Peyer's patch (tissue), 4 donors: ENCODE results near the gene SAMD1. TPM values are rescaled to one million over a fixed set of nuclear protein-coding genes. Genes with fewer than 3 reads are reported as not detected.

Source experiments
- DNase-seq, 3 donors: peaks; one replicate each; pipeline ENCODE4 v3.0.0-alpha.2; 2017 to 2019
- H3K27ac ChIP-seq, 4 donors: fragments of 200-600 bp; sonication (generic); one replicate each; pipeline ENCODE4 v1.5.1; 2016 to 2019
- H3K27me3 ChIP-seq, 2 donors: fragments of 200-600 bp; sonication (generic); one replicate each; pipeline ENCODE4 v1.5.1; 2019
- H3K36me3 ChIP-seq, 3 donors: fragments of 200-600 bp; sonication (generic); one replicate each; pipeline ENCODE4 v1.5.1; 2016 to 2019
- H3K4me1 ChIP-seq, 4 donors: fragments of 200-600 bp; sonication (generic); one replicate each; pipeline ENCODE4 v1.5.1; 2016 to 2019
- H3K4me3 ChIP-seq, 4 donors: fragments of 200-600 bp; sonication (generic); 1 replicate in 3 of 4; 2 replicates in 1 of 4; pipeline ENCODE4 v1.5.1; 2016 to 2019; ENCODE audit warnings: mild to moderate bottlenecking in 1 of 4
- H3K9me3 ChIP-seq, 4 donors: fragments of 200-600 bp; sonication (generic); one replicate each; pipeline ENCODE4 v1.5.1; 2016 to 2019; ENCODE audit warnings: mild to moderate bottlenecking in 1 of 4
- CTCF ChIP-seq, 6 experiments: fragments of 450-650 bp in 4 of 6; fragments of 200-600 bp in 2 of 6; sonication (generic) in 1 of 6; IDR thresholded peaks; one replicate each; pipeline ENCODE4 v1.5.1; 2017 to 2019; ENCODE audit warnings: antibody characterized with exemption in 6 of 6, mild to moderate bottlenecking in 3 of 6, moderate library complexity in 1 of 6
- POLR2A ChIP-seq, 2 donors: fragments of 450-650 bp; IDR thresholded peaks; one replicate each; pipeline ENCODE4 v1.5.1; 2017; ENCODE audit warnings: antibody characterized with exemption in 2 of 2, mild to moderate bottlenecking in 2 of 2, moderate library complexity in 2 of 2
- total RNA-seq, 4 donors: library from RNA; depleted of rRNA; stranded (reverse); fragments of >200 nt; gene quantifications; one replicate each; pipeline ENCODE4 v1.1.0, GENCODE V29; 2016

SAMD1 gene
- total RNA-seq, 4 donors from 2014 or later, result 28.9 to 64.4 (median 33.9) TPM

- no peaks in the 10 kb centered on the region for H3K27me3 ChIP-seq
- peaks cover 0 to 34% (median 12%) of the 10 kb centered on the region in 4 donors for H3K4me1 ChIP-seq
- H3K4me3 ChIP-seq, result no peak overlapping the region
- no peaks in the 10 kb centered on the region for H3K36me3 ChIP-seq
- TF ChIP-seq POLR2A (IDR thresholded peaks at IDR 0.05) (no peak), CTCF (IDR thresholded peaks at IDR 0.05) (no peak)
- no peak for DNase-seq
- peak overlapping the region; percentile 83 to 100 (median 98) for H3K27ac ChIP-seq
- H3K9me3 ChIP-seq, result no peaks in the 10 kb centered on the region
Observed at GRCh38 chr19:14119644-14120496, 29.3 kb upstream of the SAMD1 start.

GRCh38 chr19:14119146-14119545, 28.6 kb upstream of the SAMD1 start:
- no peak for DNase-seq
- Histone ChIP-seq H3K36me3 (no peaks in the 10 kb centered on the region), H3K4me1 (peaks cover 0 to 41% (median 14%) of the 10 kb centered on the region in 4 donors), H3K4me3 (peak overlapping the region in 2 of 4 donors; percentile 70 to 77), H3K27me3 (no peaks in the 10 kb centered on the region), H3K27ac (peak overlapping the region; percentile 83 to 100 (median 98)), H3K9me3 (no peaks in the 10 kb centered on the region)
- no peak for TF ChIP-seq CTCF (IDR thresholded peaks at IDR 0.05)
- no peak for TF ChIP-seq POLR2A (IDR thresholded peaks at IDR 0.05)

- no peaks in the 10 kb centered on the region for H3K36me3 ChIP-seq
- no peaks in the 10 kb centered on the region for H3K9me3 ChIP-seq
- H3K27ac ChIP-seq, result peak overlapping the region; percentile 83 to 100 (median 98)
- peaks cover 0 to 49% (median 14%) of the 10 kb centered on the region in 4 donors for H3K4me1 ChIP-seq
- DNase-seq, result peak; percentile 49 to 82 (median 69)
- H3K4me3 ChIP-seq, result peak overlapping the region; percentile 40 to 78 (median 74)
- TF ChIP-seq POLR2A (IDR thresholded peaks at IDR 0.05) (peak in 1 of 2 donors; percentile 61), CTCF (IDR thresholded peaks at IDR 0.05) (peak in 1 of 6 experiments; percentile 6)
- no peaks in the 10 kb centered on the region for H3K27me3 ChIP-seq
Observed at GRCh38 chr19:14118165-14119051, 27.9 kb upstream of the SAMD1 start.

- no peaks in the 10 kb centered on the region for H3K36me3 ChIP-seq
- peaks cover 1 to 55% (median 14%) of the 10 kb centered on the region in 4 donors for H3K4me1 ChIP-seq
- H3K27me3 ChIP-seq, result no peaks in the 10 kb centered on the region
- no peaks in the 10 kb centered on the region for H3K9me3 ChIP-seq
- H3K27ac ChIP-seq, result peak within 1 kb of the TSS; percentile 83 to 100 (median 98)
- DNase-seq, result peak; percentile 97 to 99 (median 99)
- peak within 1 kb of the TSS; percentile 61 to 99 (median 78) for H3K4me3 ChIP-seq
- TF ChIP-seq POLR2A (IDR thresholded peaks at IDR 0.05) (no peak), CTCF (IDR thresholded peaks at IDR 0.05) (no peak)
Observed at GRCh38 chr19:14117668-14118164, 27.2 kb upstream of the SAMD1 start, which contains the start of gene PRKACA. TSS of gene PRKACA (minus strand) at chr19:14117762. CDS start at chr19:14117547, 215 bp downstream.

GRCh38 chr19:14116918-14117578, 26.5 kb upstream of the SAMD1 start:
- DNase-seq, result peak in 2 of 3 donors; percentile 56 to 57
- H3K36me3 ChIP-seq, result no peaks in the 10 kb centered on the region
- H3K4me3 ChIP-seq, result peak overlapping the region; percentile 61 to 99 (median 78)
- TF ChIP-seq POLR2A (IDR thresholded peaks at IDR 0.05) (no peak), CTCF (IDR thresholded peaks at IDR 0.05) (no peak)
- H3K27ac ChIP-seq, result peak overlapping the region; percentile 34 to 100 (median 91)
- H3K9me3 ChIP-seq, result no peaks in the 10 kb centered on the region
- peaks cover 4 to 62% (median 14%) of the 10 kb centered on the region in 4 donors for H3K4me1 ChIP-seq
- no peaks in the 10 kb centered on the region for H3K27me3 ChIP-seq
